Ishikawa (cell line): ENCODE measurements around the gene COL3A1.

Experiments
- CEBPB ChIP-seq: IDR thresholded peaks from 2 replicates; pipeline ENCODE4 v1.6.1; 2012
- CREB1 ChIP-seq: IDR thresholded peaks from 2 replicates; pipeline ENCODE4 v1.6.1; 2012; ENCODE audit warnings: low read depth
- EGR1 ChIP-seq: IDR thresholded peaks from 2 replicates; pipeline ENCODE4 v1.6.1; 2012
- EP300 ChIP-seq: IDR thresholded peaks from 2 replicates; pipeline ENCODE4 v1.6.1; 2012; ENCODE audit warnings: borderline replicate concordance
- MAX ChIP-seq: IDR thresholded peaks from 2 replicates; pipeline ENCODE4 v1.6.1; 2012
- NFIC ChIP-seq: IDR thresholded peaks from 2 replicates; pipeline ENCODE4 v1.6.1; 2012
- RAD21 ChIP-seq: IDR thresholded peaks from 2 replicates; pipeline ENCODE4 v1.6.1; 2012; ENCODE audit warnings: low read depth
- REST ChIP-seq: IDR thresholded peaks from 2 replicates; pipeline ENCODE4 v1.6.1; 2012; ENCODE audit warnings: low read depth, mild to moderate bottlenecking
- TAF1 ChIP-seq: IDR thresholded peaks from 2 replicates; pipeline ENCODE4 v1.6.1; 2012; ENCODE audit warnings: low read depth, mild to moderate bottlenecking
- TCF12 ChIP-seq: IDR thresholded peaks from 2 replicates; pipeline ENCODE4 v1.6.1; 2012; ENCODE audit warnings: low read depth
- USF1 ChIP-seq: IDR thresholded peaks from 2 replicates; pipeline ENCODE4 v1.6.1; 2012
- YY1 ChIP-seq: IDR thresholded peaks from 2 replicates; pipeline ENCODE4 v1.6.1; 2012; ENCODE audit warnings: low read depth

GRCh38 chr2:188974164-188974563 lies at the start of gene COL3A1:
- TF ChIP-seq MAX (no peak), REST (no peak), RAD21 (no peak), EGR1 (no peak), CREB1 (no peak), TAF1 (no peak), YY1 (no peak), EP300 (no peak), USF1 (no peak), CEBPB (no peak), NFIC (no peak), TCF12 (no peak)
